Measurements from ENCODE around the gene KLHL12.
"Not testable (repeated sequence)": the region's sequence is repeated elsewhere in the genome, so short reads cannot be mapped to it uniquely, and the experiment has no call there.

The KLHL12 gene

DNA sequence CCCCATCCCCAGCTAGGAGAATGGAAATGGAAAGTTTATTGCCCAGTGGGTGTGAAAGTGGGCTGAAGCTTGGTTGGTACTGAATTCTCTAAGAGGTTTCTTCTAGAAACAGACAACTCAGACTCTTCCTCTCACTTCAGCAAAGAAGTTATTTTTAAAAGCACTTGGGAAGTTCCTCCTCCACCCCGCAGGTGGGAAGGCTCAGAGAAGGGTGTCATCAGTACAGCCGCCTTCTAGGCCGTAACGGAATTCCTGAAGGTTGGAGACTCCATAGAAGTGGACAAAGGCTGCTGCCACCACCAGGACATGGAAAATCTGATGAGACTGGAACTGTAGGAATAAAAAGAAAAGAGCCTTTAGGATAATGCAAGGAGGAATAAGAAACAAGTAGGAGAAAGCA lies 14.3 kb upstream of the KLHL12 start:
- no peak for TF ChIP-seq CTCF (IDR thresholded peaks at IDR 0.05; ENCODE audit: low read length)
- TF ChIP-seq EZH2 (IDR thresholded peaks at IDR 0.05; ENCODE audit: borderline replicate concordance, low read length): no peak
- H3K9me2 ChIP-seq (ENCODE audit: low read depth, low read length): no peaks in the 10 kb centered on the region
- no peaks in the 10 kb centered on the region for H3K4me1 ChIP-seq (ENCODE audit: insufficient read depth, low read length, severe bottlenecking)
- no peaks in the 10 kb centered on the region for H3K27me3 ChIP-seq (ENCODE audit: insufficient read depth, low read length)
- H4K20me1 ChIP-seq (ENCODE audit: insufficient read depth, low read length): no peaks in the 10 kb centered on the region
- no peak overlapping the region for H3K27ac ChIP-seq (ENCODE audit: low read depth, low read length, poor library complexity, severe bottlenecking)
- H3F3A ChIP-seq (ENCODE audit: insufficient read depth, low read length): no peaks in the 10 kb centered on the region
- no peak overlapping the region for H2AFZ ChIP-seq (ENCODE audit: low read length)
- H3K36me3 ChIP-seq (ENCODE audit: insufficient read depth, low read length): peaks cover 66% of the 10 kb centered on the region
- H3K9me3 ChIP-seq (ENCODE audit: low read length): no peaks in the 10 kb centered on the region
- H3K9ac ChIP-seq (ENCODE audit: low read length): no peak overlapping the region
- no peaks in the 10 kb centered on the region for H3K79me2 ChIP-seq (ENCODE audit: insufficient read depth, low read length)
- no peak overlapping the region for H3K4me3 ChIP-seq (ENCODE audit: low read depth, low read length, poor library complexity, severe bottlenecking)
- no peak overlapping the region for H3K4me2 ChIP-seq (ENCODE audit: low read length)

GRCh38 chr1:202940561-202940960 lies 13.5 kb upstream of the KLHL12 start:
- no peak overlapping the region for H3K27ac ChIP-seq (ENCODE audit: low read depth, low read length, poor library complexity, severe bottlenecking)
- no peak for TF ChIP-seq EZH2 (IDR thresholded peaks at IDR 0.05; ENCODE audit: borderline replicate concordance, low read length)
- TF ChIP-seq CTCF (IDR thresholded peaks at IDR 0.05; ENCODE audit: low read length): no peak
- no peak overlapping the region for H3K4me3 ChIP-seq (ENCODE audit: low read depth, low read length, poor library complexity, severe bottlenecking)
- H3F3A ChIP-seq (ENCODE audit: insufficient read depth, low read length): no peaks in the 10 kb centered on the region
- H3K9me3 ChIP-seq (ENCODE audit: low read length): no peaks in the 10 kb centered on the region
- H3K27me3 ChIP-seq (ENCODE audit: insufficient read depth, low read length): no peaks in the 10 kb centered on the region
- no peaks in the 10 kb centered on the region for H3K4me1 ChIP-seq (ENCODE audit: insufficient read depth, low read length, severe bottlenecking)
- no peaks in the 10 kb centered on the region for H3K9me2 ChIP-seq (ENCODE audit: low read depth, low read length)
- no peak overlapping the region for H3K4me2 ChIP-seq (ENCODE audit: low read length)
- H2AFZ ChIP-seq (ENCODE audit: low read length): no peak overlapping the region
- H3K36me3 ChIP-seq (ENCODE audit: insufficient read depth, low read length): peaks cover 58% of the 10 kb centered on the region
- H3K9ac ChIP-seq (ENCODE audit: low read length): no peak overlapping the region
- H3K79me2 ChIP-seq (ENCODE audit: insufficient read depth, low read length): no peaks in the 10 kb centered on the region
- no peaks in the 10 kb centered on the region for H4K20me1 ChIP-seq (ENCODE audit: insufficient read depth, low read length)

GRCh38 chr1:202938287-202938925 lies 11.4 kb upstream of the KLHL12 start:
- H3K27me3 ChIP-seq (ENCODE audit: insufficient read depth, low read length): no peaks in the 10 kb centered on the region
- H3K9me3 ChIP-seq (ENCODE audit: low read length): no peaks in the 10 kb centered on the region
- no peak overlapping the region for H3K9ac ChIP-seq (ENCODE audit: low read length)
- no peaks in the 10 kb centered on the region for H3K9me2 ChIP-seq (ENCODE audit: low read depth, low read length)
- H3K4me1 ChIP-seq (ENCODE audit: insufficient read depth, low read length, severe bottlenecking): no peaks in the 10 kb centered on the region
- TF ChIP-seq CTCF (IDR thresholded peaks at IDR 0.05; ENCODE audit: low read length) (no peak), EZH2 (IDR thresholded peaks at IDR 0.05; ENCODE audit: borderline replicate concordance, low read length) (no peak)
- no peak overlapping the region for H3K4me3 ChIP-seq (ENCODE audit: low read depth, low read length, poor library complexity, severe bottlenecking)
- H2AFZ ChIP-seq (ENCODE audit: low read length): no peak overlapping the region
- no peaks in the 10 kb centered on the region for H4K20me1 ChIP-seq (ENCODE audit: insufficient read depth, low read length)
- H3K27ac ChIP-seq (ENCODE audit: low read depth, low read length, poor library complexity, severe bottlenecking): no peak overlapping the region
- H3K79me2 ChIP-seq (ENCODE audit: insufficient read depth, low read length): no peaks in the 10 kb centered on the region
- H3K4me2 ChIP-seq (ENCODE audit: low read length): no peak overlapping the region
- peaks cover 37% of the 10 kb centered on the region for H3K36me3 ChIP-seq (ENCODE audit: insufficient read depth, low read length)
- H3F3A ChIP-seq (ENCODE audit: insufficient read depth, low read length): no peaks in the 10 kb centered on the region

GRCh38 chr1:202936409-202936808 lies 9.4 kb upstream of the KLHL12 start:
- not testable (repeated sequence) for H3K4me3 ChIP-seq (ENCODE audit: low read depth, low read length, poor library complexity, severe bottlenecking); H3K79me2 ChIP-seq (ENCODE audit: insufficient read depth, low read length); H3K4me1 ChIP-seq (ENCODE audit: insufficient read depth, low read length, severe bottlenecking); H2AFZ ChIP-seq (ENCODE audit: low read length); H3K9ac ChIP-seq (ENCODE audit: low read length); H3K9me2 ChIP-seq (ENCODE audit: low read depth, low read length); H3K4me2 ChIP-seq (ENCODE audit: low read length); H3K27ac ChIP-seq (ENCODE audit: low read depth, low read length, poor library complexity, severe bottlenecking); H4K20me1 ChIP-seq (ENCODE audit: insufficient read depth, low read length); H3K9me3 ChIP-seq (ENCODE audit: low read length); H3F3A ChIP-seq (ENCODE audit: insufficient read depth, low read length); H3K27me3 ChIP-seq (ENCODE audit: insufficient read depth, low read length)
- peaks cover 19% of the 10 kb centered on the region for H3K36me3 ChIP-seq (ENCODE audit: insufficient read depth, low read length)

All from OCI-LY1 (cell line).